Chondrocyte (in vitro differentiated cells): ENCODE data around the gene RCC2. TPM values are rescaled to one million over a fixed set of nuclear protein-coding genes. Genes with fewer than 3 reads are reported as not detected.

Experiments used
- DNase-seq: peaks from one replicate; pipeline ENCODE4 v3.0.0; 2021; ENCODE audit warnings: mixed read lengths, low spot score
- H3K27ac Mint-ChIP-seq: one replicate; pipeline ENCODE4 v1.8.0; 2021; ENCODE audit warnings: mild to moderate bottlenecking, moderate library complexity, mixed read lengths; ENCODE audit not compliant: unreplicated experiment
- H3K27me3 Mint-ChIP-seq: 2 replicates; pipeline ENCODE4 v1.8.0; 2021; ENCODE audit warnings: low read depth, mixed read lengths
- H3K36me3 Mint-ChIP-seq: 2 replicates; pipeline ENCODE4 v1.8.0; 2021; ENCODE audit warnings: low read depth, mixed read lengths
- H3K4me1 Mint-ChIP-seq: 2 replicates; pipeline ENCODE4 v1.8.0; 2021; ENCODE audit warnings: low read depth, mild to moderate bottlenecking, mixed read lengths
- H3K4me3 Mint-ChIP-seq: one replicate; pipeline ENCODE4 v1.8.0; 2021; ENCODE audit warnings: mild to moderate bottlenecking, moderate library complexity, mixed read lengths; ENCODE audit not compliant: unreplicated experiment
- H3K9me3 Mint-ChIP-seq: 2 replicates; pipeline ENCODE4 v1.8.0; 2021; ENCODE audit warnings: low read depth, mixed read lengths
- total RNA-seq: library from RNA; stranded (reverse); gene quantifications from 3 replicates; pipeline ENCODE4 v1.2.1, GENCODE V29; 2021
- TF ChIP-seq, protein P1 (sequence below): fragments of 200-600 bp; sonication (generic); IDR thresholded peaks from 2 replicates; pipeline ENCODE4 v1.5.0; 2021; ENCODE audit warnings: antibody characterized with exemption, mild to moderate bottlenecking, moderate library complexity

The RCC2 gene
- total RNA-seq, 1 donor from 2014 or later = 90.0 TPM

DNA sequence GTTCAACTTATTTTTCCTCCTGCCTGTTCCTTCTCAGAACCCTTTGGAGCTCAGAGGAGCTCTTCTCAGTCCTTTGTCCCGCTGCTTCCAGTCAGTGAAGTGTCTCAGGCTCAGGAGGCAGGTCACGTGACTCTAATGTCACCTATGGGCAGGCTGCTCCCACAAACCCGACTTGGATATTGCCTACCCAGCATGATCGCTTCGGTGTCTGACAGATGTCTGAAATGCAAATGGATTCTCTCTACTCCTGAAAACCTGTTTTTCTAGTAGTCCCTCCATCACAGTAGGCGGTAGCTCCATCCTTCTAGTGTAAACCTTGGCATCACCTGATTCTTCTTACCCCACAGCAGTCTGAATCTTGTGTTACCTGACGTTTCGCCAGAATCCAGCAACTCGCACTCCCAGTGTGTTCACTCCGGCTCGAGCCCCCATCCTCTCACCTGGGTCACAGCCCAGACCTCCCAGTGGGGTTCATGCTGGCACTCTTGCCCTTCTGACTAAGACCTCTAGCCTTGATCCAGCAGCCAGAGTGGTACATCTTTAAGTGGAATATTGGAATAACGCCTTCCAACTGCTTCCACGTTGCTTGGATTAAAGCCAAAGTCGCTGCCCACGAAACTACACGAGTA, 62.0 kb downstream of the RCC2 start:
- Mint-ChIP-seq H3K9me3 (no peaks in the 10 kb centered on the region), H3K27me3 (peaks cover 30% of the 10 kb centered on the region), H3K27ac (no peak overlapping the region), H3K36me3 (no peaks in the 10 kb centered on the region), H3K4me3 (no peak overlapping the region), H3K4me1 (no peaks in the 10 kb centered on the region)
- TF ChIP-seq, protein P1, sequence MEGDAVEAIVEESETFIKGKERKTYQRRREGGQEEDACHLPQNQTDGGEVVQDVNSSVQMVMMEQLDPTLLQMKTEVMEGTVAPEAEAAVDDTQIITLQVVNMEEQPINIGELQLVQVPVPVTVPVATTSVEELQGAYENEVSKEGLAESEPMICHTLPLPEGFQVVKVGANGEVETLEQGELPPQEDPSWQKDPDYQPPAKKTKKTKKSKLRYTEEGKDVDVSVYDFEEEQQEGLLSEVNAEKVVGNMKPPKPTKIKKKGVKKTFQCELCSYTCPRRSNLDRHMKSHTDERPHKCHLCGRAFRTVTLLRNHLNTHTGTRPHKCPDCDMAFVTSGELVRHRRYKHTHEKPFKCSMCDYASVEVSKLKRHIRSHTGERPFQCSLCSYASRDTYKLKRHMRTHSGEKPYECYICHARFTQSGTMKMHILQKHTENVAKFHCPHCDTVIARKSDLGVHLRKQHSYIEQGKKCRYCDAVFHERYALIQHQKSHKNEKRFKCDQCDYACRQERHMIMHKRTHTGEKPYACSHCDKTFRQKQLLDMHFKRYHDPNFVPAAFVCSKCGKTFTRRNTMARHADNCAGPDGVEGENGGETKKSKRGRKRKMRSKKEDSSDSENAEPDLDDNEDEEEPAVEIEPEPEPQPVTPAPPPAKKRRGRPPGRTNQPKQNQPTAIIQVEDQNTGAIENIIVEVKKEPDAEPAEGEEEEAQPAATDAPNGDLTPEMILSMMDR = no peak
- DNase-seq = no peak

DNA sequence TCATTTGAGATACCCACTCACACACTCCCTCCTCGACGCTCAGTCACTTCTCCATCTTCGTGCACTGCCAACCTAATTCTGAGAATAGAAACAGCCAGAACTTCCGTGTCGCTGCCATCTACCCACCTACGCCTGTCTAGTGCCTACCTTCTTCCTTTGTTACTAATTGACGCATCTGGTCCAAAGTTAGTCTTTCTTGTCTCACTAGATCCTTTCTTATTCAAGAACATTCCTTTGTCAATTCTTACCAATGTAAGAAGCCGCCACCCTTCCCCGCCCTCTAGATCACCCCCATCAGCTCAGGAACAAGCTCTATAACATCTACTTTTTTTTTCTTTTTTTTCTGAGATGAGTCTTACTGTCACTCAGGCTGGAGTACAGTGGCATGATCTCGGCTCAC, 63.8 kb downstream of the RCC2 start:
- H3K27me3 Mint-ChIP-seq = peaks cover 25% of the 10 kb centered on the region
- no peaks in the 10 kb centered on the region for H3K36me3 Mint-ChIP-seq
- TF ChIP-seq, protein P1 = no peak
- no peaks in the 10 kb centered on the region for H3K4me1 Mint-ChIP-seq
- H3K4me3 Mint-ChIP-seq = no peak overlapping the region
- no peaks in the 10 kb centered on the region for H3K9me3 Mint-ChIP-seq
- H3K27ac Mint-ChIP-seq = no peak overlapping the region
- no peak for DNase-seq

DNA sequence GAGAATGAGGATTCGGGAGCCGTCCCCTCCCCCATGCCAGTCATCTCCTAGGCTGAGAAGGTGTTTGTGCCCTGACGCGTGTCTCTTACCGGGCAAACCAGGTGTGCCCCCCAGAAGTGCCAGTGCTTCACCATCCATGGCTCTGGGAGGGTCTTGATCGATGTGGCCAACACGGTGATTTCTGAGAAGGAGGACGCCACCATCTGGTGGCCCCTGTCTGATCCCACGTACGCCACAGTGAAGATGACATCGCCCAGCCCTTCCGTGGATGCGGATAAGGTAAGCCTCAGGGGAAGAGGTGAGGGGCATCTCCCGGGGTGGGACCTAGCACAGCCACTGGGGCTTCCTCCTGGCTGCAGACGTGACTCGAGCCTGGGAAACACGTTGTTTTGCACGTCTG, 66.5 kb downstream of the RCC2 start:
- Mint-ChIP-seq H3K4me1 (peaks cover 8% of the 10 kb centered on the region), H3K4me3 (no peak overlapping the region), H3K36me3 (no peaks in the 10 kb centered on the region), H3K9me3 (no peaks in the 10 kb centered on the region), H3K27ac (no peak overlapping the region), H3K27me3 (peaks cover 13% of the 10 kb centered on the region)
- no peak for DNase-seq
- TF ChIP-seq, protein P1 = peak; percentile 8

DNA sequence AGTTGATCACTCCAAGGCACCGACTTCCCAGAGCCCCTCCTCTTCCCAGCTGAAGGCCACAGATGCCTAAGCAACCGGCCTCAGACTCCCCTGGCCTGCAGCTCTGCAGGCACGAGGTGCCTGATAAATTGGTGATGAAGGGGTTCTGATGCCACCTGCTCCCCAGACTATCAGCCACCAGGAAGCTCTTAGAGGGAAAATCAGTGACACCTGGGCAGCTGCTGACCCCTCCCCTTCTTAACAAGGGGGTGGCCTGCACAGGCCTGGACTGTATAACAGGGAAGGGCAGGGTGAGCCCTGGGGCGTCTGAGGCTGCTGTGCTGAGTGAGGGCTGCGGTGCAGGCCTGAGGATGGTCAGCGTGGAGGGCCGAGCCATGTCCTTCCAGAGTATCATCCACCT, 67.6 kb downstream of the RCC2 start, which contains the start of gene PADI6:
Gene PADI6, plus strand, starts transcription at position 301 of the 400 bp plus-strand sequence. Its CDS starts 50 bp downstream, at position 351.
- no peak within 1 kb of the TSS for H3K27ac Mint-ChIP-seq
- DNase-seq = no peak
- peaks cover 6% of the 10 kb centered on the region for H3K27me3 Mint-ChIP-seq
- TF ChIP-seq, protein P1 = no peak
- no peaks in the 10 kb centered on the region for H3K36me3 Mint-ChIP-seq
- H3K4me3 Mint-ChIP-seq = no peak within 1 kb of the TSS
- no peaks in the 10 kb centered on the region for H3K9me3 Mint-ChIP-seq
- peaks cover 8% of the 10 kb centered on the region for H3K4me1 Mint-ChIP-seq

DNA sequence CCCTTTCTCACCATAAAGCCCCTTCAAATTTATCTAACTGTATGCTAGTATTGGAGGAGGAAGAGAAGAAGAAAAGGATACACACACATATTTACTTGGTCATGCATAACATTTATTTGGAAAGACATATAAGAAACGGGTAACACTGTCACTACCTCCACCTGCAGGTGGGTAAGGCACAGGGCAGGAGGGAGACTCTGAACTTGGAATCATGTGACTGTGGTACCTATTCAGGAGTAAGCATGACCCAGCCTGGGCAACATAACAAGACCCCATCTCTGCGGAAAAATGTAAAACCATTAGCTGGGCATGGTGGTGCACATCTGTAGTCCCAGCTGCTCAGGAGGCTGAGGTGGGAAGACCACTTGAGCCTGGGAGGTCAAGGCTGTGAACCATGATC, 68.9 kb downstream of the RCC2 start:
- TF ChIP-seq, protein P1 = peak; percentile 55
- H3K27ac Mint-ChIP-seq = no peak overlapping the region
- DNase-seq = no peak
- no peaks in the 10 kb centered on the region for H3K36me3 Mint-ChIP-seq
- no peak overlapping the region for H3K4me3 Mint-ChIP-seq
- no peaks in the 10 kb centered on the region for H3K9me3 Mint-ChIP-seq
- peaks cover 11% of the 10 kb centered on the region for H3K27me3 Mint-ChIP-seq
- H3K4me1 Mint-ChIP-seq = peaks cover 8% of the 10 kb centered on the region
